GM18499 (cell line): ENCODE results near the gene OVCH1.
"Not testable (repeated sequence)": the region's sequence is repeated elsewhere in the genome, so short reads cannot be mapped to it uniquely, and the experiment has no call there.

ENCODE experiments used
- ATAC-seq: cut with Tn5 transposase; IDR thresholded peaks from one replicate; pipeline ENCODE4 v1.9.1; 2021; ENCODE audit warnings: moderate number of reproducible peaks; ENCODE audit not compliant: insufficient read depth, unreplicated experiment

The OVCH1 gene

GRCh38 chr12:29425722-29426121 lies 71.8 kb downstream of the OVCH1 start:
- ATAC-seq, result no peak

GRCh38 chr12:29416748-29417147 lies 80.7 kb downstream of the OVCH1 start:
- ATAC-seq, result no peak

GRCh38 chr12:29415111-29415510 lies 82.4 kb downstream of the OVCH1 start:
- ATAC-seq, result no peak

GRCh38 chr12:29414368-29414767 lies 83.1 kb downstream of the OVCH1 start:
- ATAC-seq, result no peak

GRCh38 chr12:29405561-29405960 lies 91.9 kb downstream of the OVCH1 start:
- no peak for ATAC-seq

- no peak for ATAC-seq
These were observed 93.5 kb downstream of the OVCH1 start for GRCh38 chr12:29403991-29404390.

GRCh38 chr12:29402437-29402836 lies 95.0 kb downstream of the OVCH1 start:
- no peak for ATAC-seq

- peak; percentile 90 for ATAC-seq
These were observed 99.0 kb downstream of the OVCH1 start for GRCh38 chr12:29398495-29398894.

GRCh38 chr12:29396774-29397173 lies 100.7 kb downstream of the OVCH1 start:
- ATAC-seq, result no peak

GRCh38 chr12:29395356-29395755 lies 102.1 kb downstream of the OVCH1 start:
- ATAC-seq, result no peak

GRCh38 chr12:29390419-29390818 lies 107.1 kb downstream of the OVCH1 start:
- not testable (repeated sequence) for ATAC-seq

- ATAC-seq, result no peak
These were observed 108.1 kb downstream of the OVCH1 start for GRCh38 chr12:29389295-29389919.

GRCh38 chr12:29386084-29386680 lies 111.3 kb downstream of the OVCH1 start:
- not testable (repeated sequence) for ATAC-seq

- not testable (repeated sequence) for ATAC-seq
These were observed 112.3 kb downstream of the OVCH1 start for GRCh38 chr12:29385194-29385593.

- no peak for ATAC-seq
These were observed 115.2 kb downstream of the OVCH1 start for GRCh38 chr12:29382251-29382650.

GRCh38 chr12:29380536-29381523 lies 116.7 kb downstream of the OVCH1 start, which contains the start of gene ERGIC2:
Gene ERGIC2 (minus strand): TSS chr12:29381172. CDS start chr12:29371633, 9,539 bp downstream.
- peak; percentile 98 for ATAC-seq
